Stromal cell of bone marrow (primary cell): ENCODE results near the gene HSPBP1.
"Not testable (repeated sequence)": the region's sequence is repeated elsewhere in the genome, so short reads cannot be mapped to it uniquely, and the experiment has no call there.

Experiments used
- DNase-seq: peaks from one replicate; pipeline ENCODE4 v3.0.0-alpha.2; 2012; ENCODE audit warnings: low read depth

Gene HSPBP1

GRCh38 chr19:55232986-55233385 is 46.9 kb downstream of the HSPBP1 start:
- DNase-seq = no peak

GRCh38 chr19:55232286-55232602 is 47.7 kb downstream of the HSPBP1 start:
- no peak for DNase-seq

GRCh38 chr19:55231391-55232285 is 48.3 kb downstream of the HSPBP1 start:
- DNase-seq = no peak

GRCh38 chr19:55230780-55231179 is 49.1 kb downstream of the HSPBP1 start:
- no peak for DNase-seq

GRCh38 chr19:55230329-55230728 is 49.6 kb downstream of the HSPBP1 start:
- no peak for DNase-seq

- DNase-seq = no peak
Observed at GRCh38 chr19:55229789-55230182, 50.1 kb downstream of the HSPBP1 start.

GRCh38 chr19:55229145-55229788 is 50.6 kb downstream of the HSPBP1 start:
- DNase-seq = no peak

- DNase-seq = no peak
Observed at GRCh38 chr19:55228403-55229031, 51.4 kb downstream of the HSPBP1 start, which contains the start of gene TMEM86B. TSS of gene TMEM86B (minus strand) at chr19:55228763. CDS start at chr19:55228741, 22 bp downstream.

GRCh38 chr19:55228015-55228391 is 51.9 kb downstream of the HSPBP1 start:
- no peak for DNase-seq

- DNase-seq = no peak
Observed at GRCh38 chr19:55227241-55228014, 52.5 kb downstream of the HSPBP1 start.

GRCh38 chr19:55226788-55227187 is 53.1 kb downstream of the HSPBP1 start:
- DNase-seq = no peak

- no peak for DNase-seq
Observed at GRCh38 chr19:55226273-55226672, 53.6 kb downstream of the HSPBP1 start.

- DNase-seq = no peak
Observed at GRCh38 chr19:55225415-55225958, 54.4 kb downstream of the HSPBP1 start.

GRCh38 chr19:55224679-55225414 is 55.1 kb downstream of the HSPBP1 start:
- not testable (repeated sequence) for DNase-seq

GRCh38 chr19:55224038-55224665 is 55.8 kb downstream of the HSPBP1 start:
- no peak for DNase-seq

GRCh38 chr19:55223291-55224037 is 56.4 kb downstream of the HSPBP1 start:
- DNase-seq = no peak

GRCh38 chr19:55220525-55220924 is 59.4 kb downstream of the HSPBP1 start:
- no peak for DNase-seq

GRCh38 chr19:55216461-55217198 is 63.3 kb downstream of the HSPBP1 start:
- DNase-seq = peak; percentile 100

GRCh38 chr19:55213547-55213946 is 66.4 kb downstream of the HSPBP1 start:
- no peak for DNase-seq
